Nephron (organoid): ENCODE measurements around the gene CNTN4.

ENCODE experiments used
- H3K27ac Mint-ChIP-seq, 3 experiments: 2 replicates each; pipeline ENCODE4 v1.8.0; 2020; ENCODE audit warnings: mixed read lengths in 3 of 3, mild to moderate bottlenecking in 2 of 3, moderate library complexity in 1 of 3
- H3K27me3 Mint-ChIP-seq: 2 replicates; pipeline ENCODE4 v1.8.0; 2021; ENCODE audit warnings: low read depth, mild to moderate bottlenecking, moderate library complexity, mixed read lengths
- H3K36me3 Mint-ChIP-seq: 2 replicates; pipeline ENCODE4 v1.8.0; 2020; ENCODE audit warnings: low read depth, mixed read lengths
- H3K4me1 Mint-ChIP-seq: 2 replicates; pipeline ENCODE4 v1.8.0; 2020; ENCODE audit warnings: mixed read lengths
- H3K4me3 Mint-ChIP-seq, 3 experiments: 2 replicates each; pipeline ENCODE4 v1.8.0; 2020; ENCODE audit warnings: mild to moderate bottlenecking in 3 of 3, mixed read lengths in 3 of 3, moderate library complexity in 2 of 3
- H3K9me3 Mint-ChIP-seq: 2 replicates; pipeline ENCODE4 v1.8.0; 2020; ENCODE audit warnings: mixed read lengths
- TF ChIP-seq, protein P1 (sequence below), 3 experiments: fragments of 200-600 bp; sonication (generic); IDR thresholded peaks; one replicate each; pipeline ENCODE4 v1.5.0; 2021; ENCODE audit warnings: antibody characterized with exemption in 3 of 3; ENCODE audit not compliant: unreplicated experiment in 3 of 3

The CNTN4 gene

DNA sequence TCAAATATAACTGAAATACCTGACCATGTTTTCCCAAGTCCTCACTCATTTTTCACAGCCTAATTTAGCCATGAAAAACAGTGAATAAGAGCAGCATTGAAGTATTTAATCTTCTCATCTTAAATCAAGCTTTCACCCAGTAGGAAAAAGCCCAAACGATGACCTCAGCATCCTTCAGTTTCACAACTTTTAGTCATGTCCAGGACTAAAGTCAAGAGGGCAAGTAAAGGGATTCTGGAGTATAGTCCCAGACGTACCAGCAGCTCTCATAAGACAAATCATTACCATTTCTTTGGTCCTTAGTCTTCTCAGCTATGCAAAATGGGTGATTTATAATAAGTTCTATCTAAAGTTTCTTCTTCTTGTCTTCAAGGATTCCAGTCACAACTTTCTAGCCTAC lies 774.2 kb downstream of the CNTN4 start:
- TF ChIP-seq, protein P1, sequence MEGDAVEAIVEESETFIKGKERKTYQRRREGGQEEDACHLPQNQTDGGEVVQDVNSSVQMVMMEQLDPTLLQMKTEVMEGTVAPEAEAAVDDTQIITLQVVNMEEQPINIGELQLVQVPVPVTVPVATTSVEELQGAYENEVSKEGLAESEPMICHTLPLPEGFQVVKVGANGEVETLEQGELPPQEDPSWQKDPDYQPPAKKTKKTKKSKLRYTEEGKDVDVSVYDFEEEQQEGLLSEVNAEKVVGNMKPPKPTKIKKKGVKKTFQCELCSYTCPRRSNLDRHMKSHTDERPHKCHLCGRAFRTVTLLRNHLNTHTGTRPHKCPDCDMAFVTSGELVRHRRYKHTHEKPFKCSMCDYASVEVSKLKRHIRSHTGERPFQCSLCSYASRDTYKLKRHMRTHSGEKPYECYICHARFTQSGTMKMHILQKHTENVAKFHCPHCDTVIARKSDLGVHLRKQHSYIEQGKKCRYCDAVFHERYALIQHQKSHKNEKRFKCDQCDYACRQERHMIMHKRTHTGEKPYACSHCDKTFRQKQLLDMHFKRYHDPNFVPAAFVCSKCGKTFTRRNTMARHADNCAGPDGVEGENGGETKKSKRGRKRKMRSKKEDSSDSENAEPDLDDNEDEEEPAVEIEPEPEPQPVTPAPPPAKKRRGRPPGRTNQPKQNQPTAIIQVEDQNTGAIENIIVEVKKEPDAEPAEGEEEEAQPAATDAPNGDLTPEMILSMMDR (IDR thresholded peaks at IDR 0.05; ENCODE audit: unreplicated experiment in 3 of 3): no peak
- Mint-ChIP-seq H3K27me3 (no peaks in the 10 kb centered on the region), H3K36me3 (no peaks in the 10 kb centered on the region), H3K9me3 (no peaks in the 10 kb centered on the region), H3K4me1 (peaks cover 11% of the 10 kb centered on the region), H3K27ac (no peak overlapping the region), H3K4me3 (no peak overlapping the region)

- H3K4me3 Mint-ChIP-seq: no peak overlapping the region
Observed at GRCh38 chr3:2873986-2874385, 775.3 kb downstream of the CNTN4 start.

DNA sequence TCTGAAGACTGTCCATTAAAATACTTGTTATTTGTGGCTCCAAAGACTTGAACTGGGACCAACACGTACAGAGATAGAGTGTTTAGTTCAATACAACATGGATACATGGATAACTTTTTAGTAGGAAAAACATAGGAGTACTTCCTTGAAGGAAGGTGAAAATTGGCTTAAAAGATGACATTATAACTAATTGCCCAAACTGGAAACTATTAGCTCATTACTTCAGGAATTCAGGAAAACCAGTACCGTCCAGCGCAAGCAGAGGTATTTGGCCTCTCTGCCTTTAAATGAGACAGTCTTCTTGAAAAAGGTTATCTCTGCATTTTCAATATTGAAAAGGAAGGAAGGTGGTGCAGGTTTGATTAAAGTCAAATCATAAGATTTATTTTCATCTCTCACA lies 777.0 kb downstream of the CNTN4 start:
- H3K36me3 Mint-ChIP-seq: no peaks in the 10 kb centered on the region
- no peaks in the 10 kb centered on the region for H3K9me3 Mint-ChIP-seq
- no peak overlapping the region for H3K27ac Mint-ChIP-seq
- peaks cover 13% of the 10 kb centered on the region for H3K4me1 Mint-ChIP-seq
- TF ChIP-seq, protein P1 (IDR thresholded peaks at IDR 0.05; ENCODE audit: unreplicated experiment in 3 of 3): no peak
- no peaks in the 10 kb centered on the region for H3K27me3 Mint-ChIP-seq
- no peak overlapping the region for H3K4me3 Mint-ChIP-seq

More at GRCh38 chr3:2873986-2874385, 775.3 kb downstream of the CNTN4 start:
- H3K27ac Mint-ChIP-seq: peak overlapping the region in 1 of 3 experiments; percentile 68
- H3K27me3 Mint-ChIP-seq: no peaks in the 10 kb centered on the region
- H3K9me3 Mint-ChIP-seq: no peaks in the 10 kb centered on the region
- peaks cover 16% of the 10 kb centered on the region for H3K4me1 Mint-ChIP-seq
- H3K36me3 Mint-ChIP-seq: no peaks in the 10 kb centered on the region
- TF ChIP-seq, protein P1 (IDR thresholded peaks at IDR 0.05; ENCODE audit: unreplicated experiment in 3 of 3): no peak

- Mint-ChIP-seq H3K9me3 (no peaks in the 10 kb centered on the region), H3K4me1 (peaks cover 13% of the 10 kb centered on the region), H3K27ac (no peak overlapping the region), H3K36me3 (no peaks in the 10 kb centered on the region), H3K4me3 (no peak overlapping the region), H3K27me3 (no peaks in the 10 kb centered on the region)
- TF ChIP-seq, protein P1 (IDR thresholded peaks at IDR 0.05; ENCODE audit: unreplicated experiment in 3 of 3): no peak
Observed at GRCh38 chr3:2876362-2876761, 777.7 kb downstream of the CNTN4 start.

- H3K9me3 Mint-ChIP-seq: no peaks in the 10 kb centered on the region
- no peaks in the 10 kb centered on the region for H3K36me3 Mint-ChIP-seq
- no peak overlapping the region for H3K4me3 Mint-ChIP-seq
- TF ChIP-seq, protein P1 (IDR thresholded peaks at IDR 0.05; ENCODE audit: unreplicated experiment in 3 of 3): no peak
- peaks cover 11% of the 10 kb centered on the region for H3K4me1 Mint-ChIP-seq
- no peaks in the 10 kb centered on the region for H3K27me3 Mint-ChIP-seq
- no peak overlapping the region for H3K27ac Mint-ChIP-seq
Observed at GRCh38 chr3:2879023-2879422, 780.4 kb downstream of the CNTN4 start.

DNA sequence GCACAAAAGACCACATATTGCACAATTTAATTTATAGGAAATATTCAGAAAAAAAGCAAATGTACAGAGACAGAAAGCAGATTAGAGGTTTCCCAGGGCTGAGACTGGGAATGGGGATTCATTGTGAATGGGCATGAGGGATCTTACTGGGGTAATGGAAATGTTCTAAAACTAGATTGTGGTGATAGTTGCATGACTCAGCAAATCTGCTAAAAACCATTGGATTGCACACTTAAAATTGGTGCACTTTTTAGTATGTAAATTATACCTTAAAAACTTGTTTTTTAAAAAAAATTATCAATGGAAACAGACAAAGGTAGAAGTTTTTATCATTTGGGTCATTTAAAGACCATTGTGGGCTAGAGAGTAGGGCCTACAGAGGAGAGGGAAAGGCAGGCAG lies 780.9 kb downstream of the CNTN4 start:
- TF ChIP-seq, protein P1 (IDR thresholded peaks at IDR 0.05; ENCODE audit: unreplicated experiment in 3 of 3): no peak
- H3K9me3 Mint-ChIP-seq: no peaks in the 10 kb centered on the region
- no peak overlapping the region for H3K27ac Mint-ChIP-seq
- no peaks in the 10 kb centered on the region for H3K27me3 Mint-ChIP-seq
- peaks cover 6% of the 10 kb centered on the region for H3K4me1 Mint-ChIP-seq
- H3K36me3 Mint-ChIP-seq: no peaks in the 10 kb centered on the region
- H3K4me3 Mint-ChIP-seq: no peak overlapping the region
